Testis (tissue), 2 donors: ENCODE data around the gene DCAF5.

ENCODE experiments used
- CTCF ChIP-seq, 3 experiments: fragments of 450-650 bp in 2 of 3; fragments of 200-600 bp in 1 of 3; sonication (generic) in 1 of 3; IDR thresholded peaks; one replicate each; pipeline ENCODE4 v1.5.1; 2016 to 2019; ENCODE audit warnings: antibody characterized with exemption in 3 of 3, mild to moderate bottlenecking in 2 of 3, moderate library complexity in 1 of 3
- POLR2A ChIP-seq: fragments of 450-650 bp; IDR thresholded peaks from one replicate; pipeline ENCODE4 v1.6.1; 2017; ENCODE audit warnings: antibody characterized with exemption, mild to moderate bottlenecking, moderate library complexity

GRCh38 chr14:69199786-69200185 lies 46.9 kb upstream of the DCAF5 start:
- no peak for TF ChIP-seq CTCF (IDR thresholded peaks at IDR 0.05)
- no peak for TF ChIP-seq POLR2A
